HG03558 (cell line): ENCODE measurements around the gene C20orf144.

Experiments used
- ATAC-seq: cut with Tn5 transposase; IDR thresholded peaks from one replicate; pipeline ENCODE4 v1.9.1; 2021; ENCODE audit warnings: moderate number of reproducible peaks; ENCODE audit not compliant: unreplicated experiment; ENCODE audit errors: extremely low read depth

C20orf144 gene

DNA sequence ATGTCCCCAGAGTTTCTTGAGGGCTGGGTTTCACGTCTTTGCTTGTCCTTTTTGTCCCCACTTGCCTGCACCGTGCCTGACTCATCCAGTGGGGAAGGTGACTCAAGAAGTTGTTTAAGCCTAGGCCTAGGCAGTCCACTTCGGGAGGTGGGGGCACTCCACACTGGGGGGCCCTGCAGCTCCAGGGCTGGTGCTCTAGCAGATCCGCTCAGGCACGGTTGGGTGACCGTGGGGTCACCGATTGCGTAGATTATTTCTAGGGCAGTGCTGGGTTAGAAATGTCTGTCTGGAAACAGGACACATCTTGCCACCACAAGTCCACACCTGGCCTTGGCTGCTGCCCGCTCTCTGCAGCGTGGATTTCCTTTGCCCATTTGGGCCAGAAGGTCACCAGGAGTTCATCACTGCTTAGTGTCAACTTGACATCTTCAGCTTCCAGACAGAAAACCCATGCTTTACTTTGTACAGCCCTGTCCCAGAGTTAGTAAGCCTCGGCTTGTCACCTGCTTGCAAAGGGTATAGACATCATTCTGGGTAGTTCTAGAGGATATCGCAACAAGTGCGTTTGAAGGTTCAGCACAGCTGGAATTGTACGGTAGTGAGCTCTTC lies 13.6 kb upstream of the C20orf144 start:
- no peak for ATAC-seq

DNA sequence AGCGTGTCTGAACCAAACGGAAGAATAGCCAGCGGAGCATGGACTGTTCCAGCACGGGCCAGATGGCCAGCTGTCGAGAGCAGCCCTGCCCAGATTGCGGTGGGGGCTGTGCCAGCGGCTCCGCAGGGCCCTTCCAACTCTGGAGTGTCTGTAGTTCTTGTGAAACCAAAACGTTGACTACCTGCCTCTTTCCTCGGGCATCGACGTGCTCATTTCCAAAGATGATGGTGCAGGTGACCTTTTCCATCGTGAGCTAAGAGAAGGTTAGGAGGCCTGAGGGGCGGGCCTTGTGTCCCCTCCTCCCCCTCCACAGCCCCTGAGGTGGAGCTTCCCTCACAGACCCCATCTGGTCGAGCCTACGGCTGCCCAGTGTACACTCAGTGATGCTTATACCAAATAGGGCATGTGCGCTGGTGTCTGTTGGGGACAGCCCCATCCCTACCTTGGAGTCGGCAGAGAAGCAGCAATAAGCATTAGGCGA lies 12.9 kb upstream of the C20orf144 start:
- ATAC-seq = no peak

DNA sequence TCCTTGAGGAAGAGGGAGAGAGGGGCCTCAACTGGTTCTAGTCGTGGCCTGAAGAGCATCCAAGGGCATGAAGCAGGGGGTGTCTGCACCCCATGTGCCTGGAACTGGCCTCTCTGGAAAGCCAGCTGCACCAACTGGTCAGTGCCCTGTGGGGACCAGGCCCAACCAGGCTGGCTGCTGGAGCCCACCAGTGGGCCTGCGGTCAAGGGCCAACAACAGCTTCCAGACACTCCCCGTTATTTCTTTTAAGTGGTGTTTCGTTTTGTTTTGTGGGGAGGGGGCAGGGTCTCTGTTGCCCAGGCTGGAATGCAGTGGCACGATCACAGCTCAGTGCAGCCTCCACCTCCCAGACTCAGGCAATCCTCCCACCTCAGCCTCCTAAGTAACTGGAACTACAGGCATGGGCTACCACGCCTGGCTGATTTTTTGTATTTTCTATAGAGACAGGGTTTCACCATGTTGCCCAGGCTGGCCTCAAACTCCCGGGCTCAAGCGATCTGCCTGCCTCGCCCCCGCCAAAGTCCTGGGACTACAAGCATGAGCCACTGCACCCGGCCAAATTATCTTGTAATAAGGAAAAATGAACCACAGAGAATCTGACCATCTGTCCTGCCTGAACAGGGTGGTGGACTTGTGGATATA lies 11.9 kb upstream of the C20orf144 start:
- no peak for ATAC-seq

DNA sequence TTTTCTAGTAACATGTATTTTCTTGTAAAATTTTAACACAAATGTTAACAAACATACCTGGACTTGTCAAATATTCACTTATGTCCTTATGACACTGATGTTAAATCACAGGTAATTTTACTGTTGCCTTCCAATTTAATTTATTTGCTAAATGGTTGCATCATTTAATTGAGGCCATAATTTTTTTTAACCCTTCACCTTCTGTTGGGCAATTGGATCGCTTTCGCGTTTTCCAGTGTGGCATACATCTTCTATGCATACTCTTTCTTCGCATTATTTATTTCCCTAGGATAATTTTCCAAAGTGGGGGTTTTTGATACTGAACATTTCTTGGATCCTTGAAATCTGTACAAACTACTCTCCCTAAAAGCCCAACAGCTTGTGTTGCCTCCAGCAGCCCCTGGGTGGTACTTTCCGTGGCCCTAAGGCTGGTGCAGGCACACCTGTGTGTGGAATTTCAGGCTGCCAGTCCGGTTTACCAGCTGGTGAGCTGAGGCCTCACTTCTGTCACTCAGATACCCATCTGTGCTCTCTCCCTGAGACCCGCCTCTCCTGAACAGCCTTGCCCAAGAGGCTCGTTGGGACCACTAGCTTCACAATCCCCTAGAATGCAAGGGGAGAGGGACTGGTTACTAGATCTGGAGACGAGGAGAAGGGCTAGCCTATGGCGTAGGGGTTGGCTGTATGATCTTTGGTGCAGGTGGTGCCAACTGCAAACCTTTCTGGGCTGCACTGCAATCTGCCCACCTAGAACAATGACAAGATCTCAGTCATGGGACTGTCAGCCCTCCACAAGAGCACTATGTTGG lies 11.2 kb upstream of the C20orf144 start:
- no peak for ATAC-seq

DNA sequence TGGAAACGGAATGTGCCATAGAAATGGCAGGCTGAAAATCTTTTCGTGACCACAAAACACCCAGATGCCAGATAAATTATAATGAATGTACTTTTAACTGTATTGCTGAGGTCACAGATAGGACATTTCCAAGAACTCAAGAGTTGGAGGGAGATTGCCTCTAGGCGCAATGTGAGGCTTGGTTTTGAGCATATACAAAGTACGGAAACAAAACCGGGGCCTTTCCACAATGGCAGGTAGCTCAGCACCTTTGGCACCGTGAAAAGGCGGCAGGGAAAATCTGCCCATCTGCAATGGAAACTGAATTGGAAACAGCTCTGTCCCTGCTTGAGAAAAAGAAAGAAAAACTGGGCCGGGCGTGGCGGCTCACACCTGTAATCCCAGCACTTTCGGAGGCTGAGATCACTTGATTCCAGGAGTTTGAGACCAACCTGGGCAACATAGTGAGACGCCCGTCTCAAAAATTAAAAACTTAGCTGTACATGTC lies 10.5 kb upstream of the C20orf144 start:
- ATAC-seq = no peak

DNA sequence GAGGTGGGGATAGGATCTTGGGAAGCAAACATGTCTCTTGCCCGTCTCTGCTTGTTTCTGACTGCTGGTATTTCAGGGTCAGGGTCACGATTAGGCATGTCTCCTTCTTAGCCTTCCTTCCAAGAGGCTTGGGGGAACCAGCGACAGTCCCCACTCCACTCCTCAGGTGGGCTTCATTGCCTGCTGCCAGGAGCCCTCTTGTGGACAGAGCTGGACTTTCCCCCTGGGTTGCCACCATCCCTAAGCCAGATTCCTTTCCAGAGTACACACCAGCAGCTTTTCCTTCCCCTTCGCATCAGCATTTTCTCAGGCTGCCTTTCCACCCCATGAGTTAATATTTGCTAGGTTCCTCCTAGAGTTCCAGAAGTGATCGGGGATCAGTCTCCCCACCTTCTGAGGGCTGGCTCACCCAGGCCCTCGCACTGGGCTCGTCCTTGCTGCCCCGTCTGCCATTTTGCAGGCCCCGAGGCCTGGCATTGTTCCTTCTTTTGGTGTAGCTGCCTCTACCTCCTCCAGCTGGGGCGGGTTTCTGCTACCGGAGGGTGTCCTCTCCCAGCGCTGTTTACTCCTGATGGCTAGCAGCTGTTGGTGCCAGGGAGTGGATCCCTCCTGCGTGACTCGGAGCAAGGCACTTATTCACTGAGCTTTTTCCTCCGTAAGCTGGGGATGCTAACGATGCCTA lies 8.8 kb upstream of the C20orf144 start:
- ATAC-seq = no peak

DNA sequence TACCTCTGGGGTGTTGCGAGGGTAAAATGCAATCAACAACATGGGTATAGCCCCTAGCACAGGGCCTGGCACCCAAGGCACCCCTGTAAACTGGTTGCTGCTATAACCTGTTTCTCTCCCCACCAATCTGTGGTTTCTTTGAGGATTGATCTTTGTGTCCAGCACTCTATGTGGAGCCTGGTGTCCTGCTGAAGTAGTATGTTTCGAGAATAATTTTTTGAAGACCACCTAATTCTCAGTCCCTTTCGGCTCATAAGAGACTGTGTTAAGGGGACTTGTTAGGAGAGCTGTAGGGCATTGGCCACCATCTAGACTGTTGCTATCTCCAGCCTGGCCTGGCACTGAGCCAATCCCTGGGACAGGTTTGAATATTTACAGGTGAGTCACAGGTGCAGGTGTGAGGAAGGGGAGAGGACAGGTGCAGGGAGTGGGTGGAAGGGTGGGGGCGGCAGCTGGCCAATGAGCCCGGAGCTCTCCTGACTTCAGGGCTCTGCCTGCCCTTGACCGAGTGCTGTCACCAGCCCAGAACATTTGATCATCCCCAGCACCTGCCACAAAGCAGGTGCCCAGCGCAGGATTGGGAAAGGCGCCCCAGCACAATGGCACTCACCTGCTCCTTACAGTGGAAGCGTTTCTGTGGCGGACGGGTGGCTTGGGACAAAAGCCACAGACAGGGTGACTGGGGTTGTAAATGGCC lies 8.1 kb upstream of the C20orf144 start:
- ATAC-seq = no peak

DNA sequence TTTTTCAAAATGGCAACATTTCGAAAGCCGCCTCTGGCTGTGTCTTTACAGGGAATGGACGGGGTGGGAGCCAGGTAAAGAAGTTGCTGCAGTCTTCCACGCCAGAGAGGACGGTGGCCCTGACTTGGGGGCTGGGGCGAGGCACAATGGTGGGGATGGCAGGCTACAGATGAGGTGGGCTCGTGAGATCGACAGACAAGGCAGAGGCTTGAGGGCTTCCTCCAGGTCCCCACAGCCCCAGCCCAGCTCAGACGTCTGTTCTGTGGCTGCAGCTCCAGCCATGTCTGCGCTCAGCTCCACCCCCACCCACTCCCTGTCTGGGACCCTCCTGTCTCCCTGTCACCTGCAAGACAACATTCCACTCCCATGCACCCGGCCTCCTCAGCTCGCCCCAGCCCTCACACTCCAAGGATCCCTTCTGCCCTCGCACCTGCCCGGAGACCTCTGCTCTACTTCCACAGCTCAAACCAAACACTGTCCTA lies 7.4 kb upstream of the C20orf144 start:
- ATAC-seq = no peak

DNA sequence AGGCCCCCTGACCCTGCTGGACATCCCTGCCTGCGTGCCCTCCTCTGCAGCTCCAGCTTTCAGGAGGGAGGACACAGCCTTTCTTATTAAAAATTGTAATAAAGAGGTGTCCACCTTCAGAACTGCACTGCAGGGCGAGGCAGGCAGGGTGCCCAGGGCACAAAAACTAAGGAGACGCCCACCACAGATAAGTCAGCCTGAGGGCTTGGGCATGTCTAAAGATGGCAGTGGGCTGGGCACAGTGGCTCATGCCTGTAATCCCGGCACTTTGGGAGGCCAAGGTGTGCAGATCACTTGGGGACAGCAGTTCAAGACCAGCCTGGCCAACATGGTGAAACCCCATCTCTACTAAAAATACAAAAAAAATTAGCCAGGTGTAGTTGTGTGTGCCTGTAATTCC lies 7.0 kb upstream of the C20orf144 start:
- ATAC-seq = no peak

DNA sequence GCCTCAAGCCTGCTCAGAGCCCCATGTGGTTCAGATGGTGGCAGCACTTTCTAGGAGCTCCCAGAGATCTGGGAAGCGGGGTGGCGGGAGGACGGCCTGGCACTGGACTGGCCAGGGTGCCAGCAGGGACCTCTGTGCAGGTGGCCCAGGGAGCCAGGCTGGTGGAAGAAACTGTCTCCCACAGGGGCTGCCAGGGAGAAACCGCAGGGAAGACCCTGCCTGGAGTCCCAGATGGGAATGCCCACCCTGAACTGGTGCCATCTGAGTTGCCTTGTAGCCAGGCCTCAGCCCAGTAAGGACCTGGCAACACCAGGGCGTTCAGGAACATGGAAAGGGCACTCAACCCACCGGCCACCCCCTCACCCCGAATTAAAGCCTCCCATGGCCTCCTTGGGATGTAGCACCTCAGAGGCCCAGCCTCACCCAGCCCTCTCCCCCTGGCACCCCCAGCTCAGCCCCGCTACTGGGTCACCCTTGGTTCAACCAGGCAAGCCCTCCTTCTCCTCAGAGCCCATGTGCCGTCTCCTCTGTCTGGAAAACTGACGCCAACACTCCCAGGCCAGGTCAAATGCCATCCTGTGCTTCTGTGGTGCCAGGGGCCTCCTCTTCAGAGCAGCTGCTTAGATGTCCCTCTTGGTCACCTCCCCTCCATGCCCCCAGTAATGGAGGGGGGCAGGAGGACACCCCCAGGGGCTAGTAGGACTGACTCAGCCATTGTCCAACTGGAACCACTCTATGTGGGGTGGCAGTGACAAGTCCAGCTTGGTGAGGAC lies 5.9 kb upstream of the C20orf144 start:
- no peak for ATAC-seq

DNA sequence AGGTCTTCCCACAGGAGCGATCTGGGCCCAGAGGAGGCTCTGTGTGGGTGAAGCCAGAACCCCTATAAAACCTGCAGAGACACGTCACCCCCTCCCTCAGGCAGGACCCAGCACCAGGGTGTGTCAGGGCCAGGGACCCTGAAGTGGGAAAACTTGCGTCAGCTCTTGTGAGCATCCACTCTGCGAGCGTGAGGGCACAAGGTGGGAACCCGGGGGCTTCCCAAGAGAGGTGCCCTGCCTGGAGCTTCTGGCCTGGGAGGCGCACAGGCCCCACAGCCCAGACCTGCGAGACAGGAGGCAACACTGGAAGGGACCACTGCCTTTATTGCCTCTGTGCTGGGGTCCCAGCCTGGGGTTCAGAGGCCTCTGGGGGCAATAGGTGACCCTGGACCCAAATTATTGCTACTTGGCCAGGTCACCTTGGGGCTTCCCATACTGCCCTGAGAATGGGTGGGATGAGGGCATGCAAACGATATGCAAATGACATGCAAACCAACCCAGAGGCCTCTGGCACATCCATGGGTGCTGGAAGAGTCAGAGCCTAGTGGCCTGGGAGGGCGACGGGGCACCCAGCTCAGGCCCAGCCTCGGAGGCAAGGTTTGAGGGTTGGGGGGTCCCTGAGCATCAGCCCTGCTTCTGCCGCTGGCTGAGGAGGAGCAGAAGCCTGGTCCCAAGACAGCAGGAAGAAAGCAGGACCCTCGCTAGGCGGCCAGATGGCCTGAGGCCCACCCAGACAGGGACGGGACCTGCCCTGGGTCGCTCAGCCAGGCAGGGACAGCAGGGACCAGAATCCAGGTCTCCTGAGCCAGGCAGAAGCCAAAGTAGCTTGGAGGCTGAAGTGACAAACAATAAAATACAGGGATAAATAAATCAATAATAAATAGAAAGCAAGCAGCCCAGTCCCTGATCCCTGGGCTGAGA lies 5.1 kb upstream of the C20orf144 start:
- ATAC-seq = no peak

DNA sequence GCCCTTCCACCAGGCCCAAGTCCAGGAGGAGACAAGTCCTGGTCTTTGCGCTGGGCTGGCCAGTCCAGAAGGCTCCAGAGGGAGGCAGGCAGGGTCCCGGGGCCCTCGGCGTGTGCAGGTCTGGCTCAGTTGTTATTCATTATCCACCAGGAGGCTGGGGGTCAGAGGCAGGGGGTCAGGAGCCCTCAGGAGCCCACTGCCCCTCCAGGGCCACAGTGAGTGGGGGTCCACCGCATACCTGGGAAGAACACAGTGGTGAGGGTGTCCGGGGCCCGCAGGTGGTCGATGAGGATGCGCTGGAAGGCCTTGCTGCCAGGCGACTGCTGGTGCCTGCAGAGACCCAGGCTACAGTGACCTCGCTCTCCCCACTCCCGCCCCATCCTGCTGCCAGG lies 4.4 kb upstream of the C20orf144 start:
- no peak for ATAC-seq

DNA sequence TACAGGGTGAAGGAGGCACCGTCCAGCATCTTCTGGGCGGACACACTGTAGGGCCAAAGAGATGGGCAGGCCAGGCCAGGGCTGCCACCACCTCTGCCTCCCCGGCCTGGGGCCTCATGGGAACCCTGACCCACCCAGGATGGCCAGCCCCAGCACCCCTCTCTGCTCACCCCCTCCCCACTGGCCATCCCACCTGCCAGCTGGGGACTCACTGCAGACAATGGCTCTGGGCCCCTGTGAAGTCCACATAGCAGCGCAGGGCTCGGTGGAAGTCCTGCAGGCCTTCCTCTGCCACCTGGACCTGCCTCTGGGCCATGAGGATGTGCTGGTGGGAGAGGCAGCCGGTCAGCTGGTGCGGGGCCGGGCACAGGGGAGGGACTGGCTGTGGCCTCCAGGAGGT lies 3.6 kb upstream of the C20orf144 start:
- ATAC-seq = no peak

DNA sequence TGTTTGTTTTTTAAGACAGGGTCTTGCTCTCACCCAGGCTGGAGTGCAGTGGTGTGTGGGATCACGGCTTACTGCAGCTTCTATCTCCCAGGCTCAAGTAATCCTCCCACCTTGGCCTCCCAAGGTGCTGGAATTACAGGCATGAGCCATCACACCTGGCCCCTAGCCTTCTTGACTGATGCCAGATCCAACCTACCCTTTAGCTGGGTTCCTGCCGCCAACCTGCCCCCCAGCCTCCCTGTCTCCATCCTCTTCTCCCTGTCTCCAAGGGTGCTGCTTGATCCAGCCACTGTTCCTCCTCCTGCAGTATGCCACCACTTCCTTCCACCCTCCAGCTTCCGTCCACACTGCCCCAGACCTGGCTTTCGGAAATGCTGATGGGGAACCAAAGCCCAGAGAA lies 3.2 kb upstream of the C20orf144 start:
- ATAC-seq = no peak

DNA sequence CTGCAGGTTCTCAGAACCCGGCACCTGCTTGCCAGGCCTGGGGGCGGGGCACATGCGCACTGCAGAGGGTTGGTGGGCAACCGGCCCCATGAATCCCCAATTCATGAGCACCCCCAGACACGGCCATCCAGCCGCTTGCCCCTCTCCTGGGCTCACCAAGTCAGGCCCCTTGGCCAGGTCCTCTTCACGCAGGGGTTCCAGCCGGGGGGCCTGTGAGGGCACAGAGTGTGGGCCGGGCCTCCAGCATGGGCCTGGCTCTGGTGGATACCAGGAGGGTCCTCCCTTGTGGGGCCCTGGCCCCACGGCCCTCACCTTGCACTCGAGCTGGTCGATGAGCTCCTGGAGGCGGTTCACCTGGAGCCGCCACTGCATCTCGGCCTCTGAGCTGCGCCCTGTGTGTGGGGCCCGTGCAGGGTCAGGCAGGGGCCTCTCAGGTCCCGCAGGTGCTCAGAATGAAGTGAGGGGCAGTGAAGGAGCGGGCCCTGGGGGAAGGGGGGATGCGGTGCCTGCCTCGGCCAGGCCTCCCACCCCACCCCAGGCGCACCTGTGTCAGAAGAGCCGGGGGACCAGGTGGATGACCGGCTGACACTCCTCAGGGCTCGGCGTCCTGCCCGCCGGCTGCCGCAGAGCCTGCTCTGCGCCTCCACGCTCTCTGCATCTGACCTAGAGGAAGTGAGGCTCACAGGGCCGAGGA lies 2.6 kb upstream of the C20orf144 start:
- ATAC-seq = no peak

DNA sequence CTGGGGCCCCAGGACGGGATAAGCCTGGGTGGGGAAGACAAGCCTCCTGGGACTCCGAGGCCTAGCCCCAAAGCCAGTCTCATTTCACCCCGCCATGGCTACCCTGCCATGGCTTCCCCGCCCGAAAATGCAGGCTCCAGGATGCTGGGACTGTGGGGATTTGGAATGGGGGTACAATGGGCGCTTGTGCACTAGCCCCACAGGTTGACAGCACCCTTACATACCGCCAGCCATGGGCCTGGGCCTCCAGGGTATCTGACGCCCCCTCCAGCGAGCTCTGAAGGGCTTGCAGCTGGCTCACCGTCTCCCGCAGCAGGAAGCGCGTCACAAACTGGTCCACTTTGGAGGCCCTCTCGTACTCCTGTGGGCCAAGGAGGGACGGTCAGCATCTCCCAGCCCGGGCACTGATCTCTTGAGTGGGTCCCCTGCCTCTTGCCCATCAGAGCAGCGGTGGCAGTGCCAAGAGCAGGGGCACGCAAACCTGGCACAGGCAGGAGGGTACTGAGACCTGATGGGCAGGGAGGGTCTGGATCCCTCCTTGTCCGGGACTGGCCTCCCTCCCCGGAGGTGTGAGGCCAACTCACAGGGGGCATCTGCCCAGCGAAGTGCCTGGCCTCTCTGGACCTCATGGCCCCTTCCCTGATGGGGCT lies 2.0 kb upstream of the C20orf144 start:
- ATAC-seq = no peak

DNA sequence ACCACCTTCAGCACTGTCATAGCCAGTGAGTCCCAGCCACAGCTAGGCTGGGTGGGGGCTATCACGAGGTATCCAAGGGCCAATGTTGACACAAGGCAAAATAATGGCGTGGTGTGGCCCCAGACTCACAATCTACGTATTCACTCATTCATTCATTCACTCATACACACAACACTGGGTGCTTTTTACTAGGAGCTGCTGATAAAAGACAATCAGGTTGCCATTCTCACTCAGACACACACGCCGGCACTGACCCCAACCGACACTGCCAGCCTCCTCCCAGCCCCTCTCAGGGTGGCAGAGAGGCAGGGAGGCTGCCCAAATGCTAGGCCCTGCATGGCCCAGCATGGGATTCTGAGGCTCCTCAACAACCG lies 1.5 kb upstream of the C20orf144 start:
- ATAC-seq = no peak
